HG03108 (cell line): ENCODE data around the gene ZBTB46.
"Not testable (repeated sequence)": the region's sequence is repeated elsewhere in the genome, so short reads cannot be mapped to it uniquely, and the experiment has no call there.

Experiments used
- ATAC-seq: cut with Tn5 transposase; IDR thresholded peaks from one replicate; pipeline ENCODE4 v1.9.1; 2021; ENCODE audit warnings: moderate library complexity; ENCODE audit not compliant: unreplicated experiment

ZBTB46 gene

GRCh38 chr20:63790572-63791168 lies 40.4 kb downstream of the ZBTB46 start:
- no peak for ATAC-seq

- ATAC-seq = no peak
Observed at GRCh38 chr20:63789836-63790571, 41.1 kb downstream of the ZBTB46 start.

- ATAC-seq = no peak
Observed at GRCh38 chr20:63787749-63788148, 43.3 kb downstream of the ZBTB46 start.

GRCh38 chr20:63787302-63787701 lies 43.8 kb downstream of the ZBTB46 start:
- no peak for ATAC-seq

GRCh38 chr20:63785691-63786131 lies 45.4 kb downstream of the ZBTB46 start:
- no peak for ATAC-seq

- ATAC-seq = no peak
Observed at GRCh38 chr20:63783970-63784369, 47.1 kb downstream of the ZBTB46 start.

- ATAC-seq = no peak
Observed at GRCh38 chr20:63782521-63782971, 48.5 kb downstream of the ZBTB46 start.

GRCh38 chr20:63782051-63782471 lies 49.0 kb downstream of the ZBTB46 start:
- ATAC-seq = no peak

GRCh38 chr20:63781181-63781580 lies 49.9 kb downstream of the ZBTB46 start:
- no peak for ATAC-seq

GRCh38 chr20:63778857-63779256 lies 52.2 kb downstream of the ZBTB46 start:
- no peak for ATAC-seq

- no peak for ATAC-seq
Observed at GRCh38 chr20:63778034-63778752, 52.9 kb downstream of the ZBTB46 start.

GRCh38 chr20:63777614-63778013 lies 53.5 kb downstream of the ZBTB46 start:
- ATAC-seq = no peak

- not testable (repeated sequence) for ATAC-seq
Observed at GRCh38 chr20:63776875-63777274, 54.2 kb downstream of the ZBTB46 start.

- ATAC-seq = no peak
Observed at GRCh38 chr20:63775096-63775978, 55.7 kb downstream of the ZBTB46 start.

- ATAC-seq = no peak
Observed at GRCh38 chr20:63774306-63774705, 56.8 kb downstream of the ZBTB46 start.

- ATAC-seq = no peak
Observed at GRCh38 chr20:63773571-63774241, 57.4 kb downstream of the ZBTB46 start.

- no peak for ATAC-seq
Observed at GRCh38 chr20:63772781-63773518, 58.1 kb downstream of the ZBTB46 start.

- ATAC-seq = no peak
Observed at GRCh38 chr20:63771046-63771707, 59.9 kb downstream of the ZBTB46 start.

GRCh38 chr20:63769891-63770474 lies 61.1 kb downstream of the ZBTB46 start:
- ATAC-seq = no peak
